ENCODE results near the gene ITGAE. TPM values are rescaled to one million over a fixed set of nuclear protein-coding genes. Genes with fewer than 3 reads are reported as not detected.

ITGAE gene
- total and polyA plus RNA-seq, 12 donors = 4.9 to 85.4 (median 33.7) TPM

DNA sequence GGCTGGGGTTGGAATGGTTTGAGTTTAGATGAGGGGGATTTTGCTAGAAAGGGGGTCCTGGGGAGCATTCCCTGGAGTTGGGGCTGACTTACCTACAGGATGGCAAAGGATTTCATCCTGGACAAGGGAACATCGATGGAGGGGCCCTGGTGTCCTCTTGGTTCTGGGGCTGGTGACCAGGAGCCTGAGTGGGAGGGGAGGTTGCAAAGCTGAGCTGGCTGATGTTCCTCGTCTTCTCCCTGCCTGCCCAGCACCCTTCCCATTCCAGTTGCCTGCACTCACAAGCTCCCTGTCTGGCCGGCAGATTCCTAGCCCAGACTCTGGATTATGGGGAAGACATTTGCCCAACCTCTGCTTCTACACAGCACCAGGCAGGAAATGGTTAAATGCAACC is 37.2 kb downstream of the ITGAE start:
- intact Hi-C loops (cut with DNase I) = no loop called here
- TF ChIP-seq POLR2A (IDR thresholded peaks at IDR 0.05) = no peak
- Histone ChIP-seq H3K9me3 (replicated peaks in 1 of 3) (no peaks in the 10 kb centered on the region), H3K4me3 (no peak overlapping the region), H3K4me1 (replicated peaks in 1 of 2) (no peaks in the 10 kb centered on the region), H3K27ac (no peak overlapping the region), H3K27me3 (no peaks in the 10 kb centered on the region), H3K36me3 (replicated peaks in 1 of 2) (no peaks in the 10 kb centered on the region)
- DNase-seq = peak in 1 of 7 donors; percentile 3
- 72 to 76% (median 74%) methylated on average over 2 to 3 of the region's 3 CpGs for WGBS, 4 donors

DNA sequence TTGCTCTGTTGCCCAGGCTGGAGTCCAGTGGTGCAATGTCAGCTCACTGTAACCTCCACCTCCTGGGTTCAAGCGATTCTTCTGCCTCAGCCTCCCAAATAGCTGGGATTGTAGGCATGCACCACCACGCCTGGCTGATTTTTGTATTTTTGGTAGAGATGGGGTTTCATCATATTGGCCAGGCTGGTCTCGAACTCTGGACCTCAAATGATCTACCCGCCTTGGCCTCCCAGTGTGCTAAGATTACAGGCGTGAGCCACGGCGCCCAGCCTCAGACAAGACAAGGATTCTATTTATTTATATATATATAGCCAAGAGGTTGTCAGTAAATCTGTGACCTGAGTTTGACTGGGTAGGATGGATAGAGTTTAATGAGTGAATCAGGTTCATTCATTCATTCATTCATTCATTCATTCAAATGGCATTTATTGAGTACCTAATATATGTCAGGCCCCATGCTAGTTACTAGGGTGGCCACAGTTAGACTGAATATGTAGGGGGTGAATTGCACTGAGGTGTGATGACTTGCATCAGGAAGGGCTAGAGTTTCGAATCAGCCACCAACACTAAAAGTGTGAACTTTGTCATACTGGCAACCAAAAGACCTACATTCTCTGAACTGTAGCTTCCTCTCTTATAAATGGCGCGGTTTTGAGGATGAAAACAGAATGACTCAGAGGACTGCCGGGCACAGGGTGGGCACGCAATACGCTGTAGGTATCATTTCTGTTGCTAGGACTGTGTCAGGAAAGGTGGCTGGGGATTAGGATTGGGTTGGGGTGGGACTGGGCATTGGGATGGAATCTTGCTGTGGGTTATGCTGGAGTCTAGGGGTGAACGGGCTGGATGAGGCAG is 37.8 kb downstream of the ITGAE start:
- intact Hi-C loops (cut with DNase I) = no loop called here
- no peaks in the 10 kb centered on the region for H3K9me3 ChIP-seq (replicated peaks in 1 of 3)
- no peak overlapping the region for H3K27ac ChIP-seq
- no peaks in the 10 kb centered on the region for H3K4me1 ChIP-seq (replicated peaks in 1 of 2)
- no peak for TF ChIP-seq POLR2A (IDR thresholded peaks at IDR 0.05)
- H3K36me3 ChIP-seq (replicated peaks in 1 of 2) = no peaks in the 10 kb centered on the region
- no peaks in the 10 kb centered on the region for H3K27me3 ChIP-seq
- DNase-seq = peak in 1 of 7 donors; percentile 11
- WGBS, 4 donors = 82 to 88% (median 85%) methylated on average over 12 to 14 of the region's 14 CpGs
- no peak overlapping the region for H3K4me3 ChIP-seq

DNA sequence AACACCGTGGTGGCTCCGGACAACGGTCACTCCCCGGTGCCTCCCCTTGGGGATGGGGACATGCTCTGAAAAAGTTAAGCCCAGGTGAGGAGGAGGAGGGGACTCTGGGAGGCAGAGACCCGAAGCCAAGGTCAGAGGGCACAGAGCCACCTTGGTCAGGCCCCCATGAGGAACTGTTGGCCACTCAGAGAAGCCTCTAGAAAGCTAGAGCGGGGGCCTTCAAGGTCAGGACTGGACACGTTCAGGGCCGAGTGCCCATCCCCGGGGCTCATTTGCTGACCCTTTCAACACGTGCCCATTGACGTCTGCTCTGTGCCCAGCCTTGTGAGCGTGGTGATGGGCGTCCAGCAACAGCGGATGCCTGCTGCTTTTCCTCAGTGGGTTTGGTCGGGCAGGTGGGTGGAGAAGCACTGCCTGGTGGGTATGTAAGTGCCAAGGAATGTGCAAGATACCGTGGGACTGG is 39.0 kb downstream of the ITGAE start:
- Histone ChIP-seq H3K4me1 (replicated peaks in 1 of 2) (no peaks in the 10 kb centered on the region), H3K36me3 (replicated peaks in 1 of 2) (no peaks in the 10 kb centered on the region), H3K4me3 (no peak overlapping the region), H3K27me3 (no peaks in the 10 kb centered on the region), H3K9me3 (replicated peaks in 1 of 3) (no peaks in the 10 kb centered on the region), H3K27ac (no peak overlapping the region)
- TF ChIP-seq, protein P1, sequence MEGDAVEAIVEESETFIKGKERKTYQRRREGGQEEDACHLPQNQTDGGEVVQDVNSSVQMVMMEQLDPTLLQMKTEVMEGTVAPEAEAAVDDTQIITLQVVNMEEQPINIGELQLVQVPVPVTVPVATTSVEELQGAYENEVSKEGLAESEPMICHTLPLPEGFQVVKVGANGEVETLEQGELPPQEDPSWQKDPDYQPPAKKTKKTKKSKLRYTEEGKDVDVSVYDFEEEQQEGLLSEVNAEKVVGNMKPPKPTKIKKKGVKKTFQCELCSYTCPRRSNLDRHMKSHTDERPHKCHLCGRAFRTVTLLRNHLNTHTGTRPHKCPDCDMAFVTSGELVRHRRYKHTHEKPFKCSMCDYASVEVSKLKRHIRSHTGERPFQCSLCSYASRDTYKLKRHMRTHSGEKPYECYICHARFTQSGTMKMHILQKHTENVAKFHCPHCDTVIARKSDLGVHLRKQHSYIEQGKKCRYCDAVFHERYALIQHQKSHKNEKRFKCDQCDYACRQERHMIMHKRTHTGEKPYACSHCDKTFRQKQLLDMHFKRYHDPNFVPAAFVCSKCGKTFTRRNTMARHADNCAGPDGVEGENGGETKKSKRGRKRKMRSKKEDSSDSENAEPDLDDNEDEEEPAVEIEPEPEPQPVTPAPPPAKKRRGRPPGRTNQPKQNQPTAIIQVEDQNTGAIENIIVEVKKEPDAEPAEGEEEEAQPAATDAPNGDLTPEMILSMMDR (IDR thresholded peaks at IDR 0.05) = no peak
- TF ChIP-seq POLR2A (IDR thresholded peaks at IDR 0.05) = no peak
- 77 to 87% (median 80%) methylated on average over 8 to 16 of the region's 16 CpGs for WGBS, 4 donors
- peak in 1 of 7 donors; percentile 0 for DNase-seq
- intact Hi-C loops (cut with DNase I) = no loop called here

DNA sequence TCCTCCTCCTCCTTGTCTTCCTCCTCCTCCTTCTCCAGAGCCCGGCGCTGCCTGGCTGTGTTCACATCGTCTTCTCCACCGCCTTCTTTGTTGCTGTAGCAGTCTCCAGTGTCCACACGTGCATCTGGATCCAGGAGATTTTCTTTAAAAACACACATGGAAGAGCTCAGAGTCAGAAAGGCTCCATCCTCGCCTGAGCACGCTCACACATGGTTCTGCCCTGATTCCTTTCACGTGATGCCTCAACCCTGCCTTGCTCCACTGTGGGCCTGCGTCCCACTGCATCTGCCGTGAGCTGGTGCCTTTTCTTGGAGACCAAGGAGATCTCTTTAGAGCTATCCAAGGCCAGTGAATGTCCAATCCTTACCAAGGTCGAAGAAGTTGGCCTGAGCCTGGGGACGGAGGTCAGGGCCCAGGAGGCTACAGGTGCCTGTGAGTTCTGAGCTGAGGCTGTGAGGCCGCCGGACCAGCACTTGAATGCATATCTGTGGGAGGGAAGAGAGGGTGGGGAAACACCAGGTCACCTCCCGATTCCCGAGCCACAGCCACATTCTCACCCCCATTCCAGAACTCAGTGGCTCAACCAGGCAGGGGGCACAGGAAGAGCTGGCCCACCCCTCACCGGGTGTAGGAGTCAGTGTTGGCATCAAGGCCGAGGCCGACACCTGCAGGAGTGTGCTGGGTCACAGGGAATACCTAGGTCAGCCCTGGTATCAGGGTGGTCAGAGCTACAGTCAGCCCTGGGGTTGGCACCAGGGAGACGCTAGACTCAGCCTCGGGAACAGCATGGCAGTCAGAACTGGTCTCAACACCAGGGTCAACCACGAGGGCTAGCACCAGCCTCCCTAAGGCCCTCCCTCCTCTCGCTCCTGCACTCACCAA is 39.7 kb downstream of the ITGAE start:
- H3K4me3 ChIP-seq = no peak overlapping the region
- TF ChIP-seq, protein P1 (IDR thresholded peaks at IDR 0.05) = no peak
- no peak for TF ChIP-seq POLR2A (IDR thresholded peaks at IDR 0.05)
- H3K9me3 ChIP-seq (replicated peaks in 1 of 3) = no peaks in the 10 kb centered on the region
- intact Hi-C loops (cut with DNase I) = no loop called here
- DNase-seq = peak in 1 of 7 donors; percentile 11
- no peaks in the 10 kb centered on the region for H3K27me3 ChIP-seq
- no peaks in the 10 kb centered on the region for H3K4me1 ChIP-seq (replicated peaks in 1 of 2)
- no peaks in the 10 kb centered on the region for H3K36me3 ChIP-seq (replicated peaks in 1 of 2)
- no peak overlapping the region for H3K27ac ChIP-seq
- WGBS, 4 donors = 85 to 87% (median 86%) methylated on average over 12 to 23 of the region's 23 CpGs

DNA sequence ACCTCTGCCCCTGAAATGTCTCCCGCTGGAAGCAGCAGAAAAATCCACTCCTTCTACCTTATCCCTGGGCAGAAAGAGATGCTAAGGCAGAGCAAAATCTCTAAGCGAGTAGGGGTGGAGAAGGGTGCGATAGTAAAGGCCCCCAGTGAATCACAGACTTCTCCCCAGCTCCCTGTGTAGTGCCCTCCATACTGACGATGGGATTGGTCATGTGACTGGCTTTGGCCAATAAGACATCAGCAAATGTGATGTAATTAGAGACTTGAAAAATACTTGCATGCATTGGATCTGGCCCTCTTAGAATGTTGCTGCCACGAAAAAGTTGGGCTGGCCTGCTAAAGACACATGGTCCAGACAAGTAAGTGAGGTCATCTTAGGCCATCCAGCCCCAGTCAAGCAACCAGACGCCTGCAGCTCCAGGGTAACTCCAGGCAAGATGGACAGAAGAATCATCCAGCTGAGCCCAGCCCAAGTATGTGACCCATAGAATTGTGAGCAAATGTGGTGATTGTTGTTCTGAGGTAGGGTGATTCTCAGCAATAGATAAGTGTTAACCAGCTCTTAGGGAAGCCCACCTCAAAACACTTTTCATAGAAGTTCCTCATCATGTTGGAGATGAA is 41.3 kb downstream of the ITGAE start:
- TF ChIP-seq, protein P1 (IDR thresholded peaks at IDR 0.05) = no peak
- no peak for TF ChIP-seq POLR2A (IDR thresholded peaks at IDR 0.05)
- H3K9me3 ChIP-seq (replicated peaks in 1 of 3) = no peaks in the 10 kb centered on the region
- no peak for DNase-seq
- H3K27ac ChIP-seq = no peak overlapping the region
- no peaks in the 10 kb centered on the region for H3K36me3 ChIP-seq (replicated peaks in 1 of 2)
- no peaks in the 10 kb centered on the region for H3K27me3 ChIP-seq
- WGBS, 4 donors = 81 to 91% (median 86%) methylated on average over 5 to 6 of the region's 6 CpGs
- no peaks in the 10 kb centered on the region for H3K4me1 ChIP-seq (replicated peaks in 1 of 2)
- H3K4me3 ChIP-seq = no peak overlapping the region
- intact Hi-C loops (cut with DNase I) = no loop called here
